Activated CD8-positive, alpha-beta memory T cell treated with anti-CD3 and anti-CD28 coated beads, Interleukin-2, amount 10 ng/mL, durations not matched to agents 7 days and 5 days (primary cell): Measurements from ENCODE around the gene SMOC1. TPM values are rescaled to one million over a fixed set of nuclear protein-coding genes. Genes with fewer than 3 reads are reported as not detected.

Experiments
- ATAC-seq: fragments of 150-1000 bp; cut with Tn5 transposase; one replicate; pipeline ENCODE4 v1.10.0; 2021; ENCODE audit warnings: moderate library complexity
- CTCF ChIA-PET: fragments of 350-600 bp; sonication (Branson Sonifier 250); formaldehyde crosslinking; loops from one replicate; lab custom pipeline; 2021; ENCODE audit warnings: antibody characterized with exemption; lab: Charles Lee
- DNase-seq: peaks from one replicate; pipeline ENCODE4 v3.0.0-alpha.2; 2020
- H3K27ac Mint-ChIP-seq: one replicate; pipeline ENCODE4 v1.8.0; 2021; ENCODE audit warnings: mild to moderate bottlenecking, mixed read lengths
- H3K27me3 Mint-ChIP-seq: one replicate; pipeline ENCODE4 v1.8.0; 2021; ENCODE audit warnings: mixed read lengths
- H3K36me3 Mint-ChIP-seq: one replicate; pipeline ENCODE4 v1.8.0; 2021; ENCODE audit warnings: mild to moderate bottlenecking, mixed read lengths
- H3K4me1 Mint-ChIP-seq: one replicate; pipeline ENCODE4 v1.8.0; 2021; ENCODE audit warnings: mixed read lengths
- H3K4me3 Mint-ChIP-seq: one replicate; pipeline ENCODE4 v1.8.0; 2021; ENCODE audit warnings: mild to moderate bottlenecking, moderate library complexity, mixed read lengths
- H3K9me3 Mint-ChIP-seq: one replicate; pipeline ENCODE4 v1.8.0; 2022; ENCODE audit warnings: low read depth, mixed read lengths
- total RNA-seq, 2 experiments: library from RNA; stranded (reverse); gene quantifications; one replicate each; pipeline ENCODE4 v1.2.3, GENCODE V29; 2021

SMOC1 gene
- total RNA-seq, 2 experiments from 2014 or later, result not detected

DNA sequence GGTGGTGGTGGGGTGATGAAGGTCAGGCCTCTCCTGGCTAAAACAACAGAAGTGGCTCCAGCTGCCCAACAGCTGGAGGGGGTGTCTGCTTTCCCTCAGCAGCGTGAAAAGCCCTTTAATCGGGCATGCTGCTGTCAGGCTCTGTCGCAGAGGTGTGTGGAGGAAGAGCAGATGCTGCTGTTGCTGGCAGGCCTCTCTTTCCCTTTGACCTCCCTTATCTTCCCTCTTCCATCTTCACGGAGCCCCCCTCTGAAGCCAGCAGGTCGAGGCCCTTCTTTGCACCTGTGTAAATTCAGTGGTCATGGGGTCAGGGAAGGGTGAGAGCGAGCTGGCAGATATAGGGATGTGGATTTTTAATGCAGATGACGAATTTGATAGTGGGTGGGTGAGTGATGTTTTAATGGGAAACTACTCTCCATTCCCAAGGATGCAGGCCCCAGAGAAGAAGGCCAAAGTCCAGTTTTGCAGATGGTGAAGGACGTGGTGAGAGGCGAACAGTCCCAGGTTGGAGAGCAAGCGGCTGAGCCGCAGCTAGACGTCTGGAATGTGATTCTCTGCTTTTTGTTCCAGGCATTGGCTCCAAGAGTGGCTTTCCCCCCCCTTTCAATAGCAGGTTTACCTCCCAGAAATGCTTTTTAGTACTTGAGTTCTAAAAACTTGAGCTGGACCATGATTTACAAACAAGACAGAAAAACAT, 64.0 kb downstream of the SMOC1 start:
- H3K9me3 Mint-ChIP-seq, result peaks cover 7% of the 10 kb centered on the region
- no peaks in the 10 kb centered on the region for H3K36me3 Mint-ChIP-seq
- DNase-seq (no peak), ATAC-seq (no peak)
- peaks cover 22% of the 10 kb centered on the region for H3K27me3 Mint-ChIP-seq
- no peak overlapping the region for H3K27ac Mint-ChIP-seq
- CTCF ChIA-PET, result no interaction called here
- H3K4me1 Mint-ChIP-seq, result no peaks in the 10 kb centered on the region
- H3K4me3 Mint-ChIP-seq, result no peak overlapping the region

DNA sequence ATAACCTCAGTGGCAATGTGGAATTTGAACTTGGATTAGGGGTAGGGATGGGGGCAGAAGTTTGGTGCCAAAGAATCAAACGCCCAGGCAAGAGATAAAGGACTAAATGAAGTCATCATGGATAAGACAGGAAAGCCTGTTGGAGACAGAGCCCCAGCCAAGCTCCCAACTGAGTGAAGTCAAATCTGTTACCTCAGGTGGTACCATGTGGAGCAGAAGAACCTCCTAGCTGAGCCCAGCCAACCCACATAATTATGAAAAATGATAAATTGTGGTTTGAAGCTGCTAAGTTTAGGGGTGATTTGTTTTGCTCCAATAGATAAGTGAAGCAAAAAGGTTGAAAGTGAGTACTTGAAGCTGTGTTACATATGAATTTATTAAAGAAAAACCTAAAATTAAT, 66.1 kb downstream of the SMOC1 start:
- DNase-seq (no peak), ATAC-seq (no peak)
- CTCF ChIA-PET, result no interaction called here
- no peak overlapping the region for H3K27ac Mint-ChIP-seq
- H3K4me1 Mint-ChIP-seq, result no peaks in the 10 kb centered on the region
- H3K36me3 Mint-ChIP-seq, result no peaks in the 10 kb centered on the region
- H3K4me3 Mint-ChIP-seq, result no peak overlapping the region
- H3K9me3 Mint-ChIP-seq, result peaks cover 7% of the 10 kb centered on the region
- peaks cover 12% of the 10 kb centered on the region for H3K27me3 Mint-ChIP-seq

DNA sequence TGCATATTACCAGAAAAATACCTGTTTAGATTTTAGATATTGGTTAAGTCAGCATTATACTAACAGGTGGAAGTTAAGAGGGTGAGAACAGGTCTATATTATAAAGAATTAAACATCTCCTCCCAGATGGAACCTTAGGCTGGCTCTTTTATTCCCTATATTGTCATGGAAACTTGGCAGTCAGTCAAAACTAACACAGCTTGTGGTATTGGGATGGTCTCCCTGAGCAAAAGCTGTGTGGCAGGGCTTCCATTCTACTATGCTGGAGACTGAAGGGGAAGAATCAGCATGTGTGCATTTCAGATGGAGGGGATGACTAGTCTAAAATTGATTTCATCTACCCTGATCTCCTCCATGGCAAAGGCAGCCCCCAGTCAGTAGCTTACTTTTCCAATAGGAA, 66.7 kb downstream of the SMOC1 start:
- no peak for ATAC-seq
- no peaks in the 10 kb centered on the region for H3K36me3 Mint-ChIP-seq
- H3K27me3 Mint-ChIP-seq, result peaks cover 12% of the 10 kb centered on the region
- peaks cover 7% of the 10 kb centered on the region for H3K9me3 Mint-ChIP-seq
- CTCF ChIA-PET, result no interaction called here
- no peak for DNase-seq
- no peaks in the 10 kb centered on the region for H3K4me1 Mint-ChIP-seq
- H3K27ac Mint-ChIP-seq, result no peak overlapping the region
- H3K4me3 Mint-ChIP-seq, result no peak overlapping the region

DNA sequence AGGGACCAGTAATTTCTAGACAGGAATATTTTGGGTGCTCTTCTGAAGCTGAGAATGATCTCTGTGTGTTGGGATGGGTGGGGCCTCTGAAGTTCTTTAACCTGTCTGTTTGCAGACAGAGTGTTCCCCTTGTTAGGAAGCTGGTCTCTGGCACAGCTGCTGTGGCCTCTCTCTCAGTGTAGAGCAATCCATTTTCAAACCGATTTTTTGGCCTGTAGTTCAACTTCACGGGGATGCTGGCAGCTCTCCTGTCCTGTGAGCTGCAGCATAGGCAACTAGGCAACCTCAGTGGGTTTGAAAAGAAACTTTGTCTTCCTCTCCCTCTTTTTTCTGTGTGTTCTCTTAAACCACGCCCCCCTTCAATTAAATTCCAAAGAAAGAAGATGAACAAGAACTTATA, 69.1 kb downstream of the SMOC1 start:
- peaks cover 7% of the 10 kb centered on the region for H3K9me3 Mint-ChIP-seq
- CTCF ChIA-PET, result no interaction called here

DNA sequence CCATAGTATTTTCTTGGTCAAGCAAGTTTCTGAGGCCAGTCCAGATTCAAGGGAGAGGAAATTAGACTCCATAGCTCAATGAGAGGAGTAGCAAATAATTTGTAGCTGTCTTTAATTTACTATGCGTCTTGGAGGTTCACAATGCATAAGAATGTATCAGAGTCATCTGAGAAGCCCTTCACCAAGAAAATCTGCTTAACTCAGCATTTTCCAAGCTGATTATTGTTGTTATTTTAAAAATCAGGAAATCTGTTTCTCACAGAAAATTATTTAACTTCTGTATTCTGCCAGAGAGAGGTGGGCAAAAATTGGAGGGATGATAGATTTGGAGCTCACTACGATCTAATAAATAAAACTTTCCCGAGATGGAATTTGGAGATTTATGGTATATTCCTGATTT, 72.0 kb downstream of the SMOC1 start:
- H3K9me3 Mint-ChIP-seq, result no peaks in the 10 kb centered on the region
- H3K4me3 Mint-ChIP-seq, result no peak overlapping the region
- ATAC-seq (no peak), DNase-seq (no peak)
- H3K27ac Mint-ChIP-seq, result no peak overlapping the region
- no peaks in the 10 kb centered on the region for H3K4me1 Mint-ChIP-seq
- H3K27me3 Mint-ChIP-seq, result peaks cover 15% of the 10 kb centered on the region
- CTCF ChIA-PET, result no interaction called here
- no peaks in the 10 kb centered on the region for H3K36me3 Mint-ChIP-seq

More for the DNA sequence above, 69.1 kb downstream of the SMOC1 start:
- no peak for DNase-seq
- ATAC-seq, result no peak
- Mint-ChIP-seq H3K36me3 (no peaks in the 10 kb centered on the region), H3K27ac (no peak overlapping the region), H3K4me3 (no peak overlapping the region), H3K4me1 (no peaks in the 10 kb centered on the region), H3K27me3 (peaks cover 15% of the 10 kb centered on the region)

GRCh38 chr14:69951935-69952334, 72.7 kb downstream of the SMOC1 start:
- DNase-seq (no peak), ATAC-seq (no peak)
- CTCF ChIA-PET, result no interaction called here
- H3K27ac Mint-ChIP-seq, result no peak overlapping the region
- no peaks in the 10 kb centered on the region for H3K9me3 Mint-ChIP-seq
- no peaks in the 10 kb centered on the region for H3K36me3 Mint-ChIP-seq
- H3K4me3 Mint-ChIP-seq, result no peak overlapping the region
- peaks cover 20% of the 10 kb centered on the region for H3K27me3 Mint-ChIP-seq
- no peaks in the 10 kb centered on the region for H3K4me1 Mint-ChIP-seq

- no peak for DNase-seq
- CTCF ChIA-PET, result no interaction called here
- Mint-ChIP-seq H3K4me1 (no peaks in the 10 kb centered on the region), H3K4me3 (no peak overlapping the region), H3K27ac (no peak overlapping the region), H3K36me3 (no peaks in the 10 kb centered on the region), H3K9me3 (no peaks in the 10 kb centered on the region), H3K27me3 (peaks cover 25% of the 10 kb centered on the region)
- no peak for ATAC-seq
Observed at GRCh38 chr14:69953266-69953915, 74.2 kb downstream of the SMOC1 start.

DNA sequence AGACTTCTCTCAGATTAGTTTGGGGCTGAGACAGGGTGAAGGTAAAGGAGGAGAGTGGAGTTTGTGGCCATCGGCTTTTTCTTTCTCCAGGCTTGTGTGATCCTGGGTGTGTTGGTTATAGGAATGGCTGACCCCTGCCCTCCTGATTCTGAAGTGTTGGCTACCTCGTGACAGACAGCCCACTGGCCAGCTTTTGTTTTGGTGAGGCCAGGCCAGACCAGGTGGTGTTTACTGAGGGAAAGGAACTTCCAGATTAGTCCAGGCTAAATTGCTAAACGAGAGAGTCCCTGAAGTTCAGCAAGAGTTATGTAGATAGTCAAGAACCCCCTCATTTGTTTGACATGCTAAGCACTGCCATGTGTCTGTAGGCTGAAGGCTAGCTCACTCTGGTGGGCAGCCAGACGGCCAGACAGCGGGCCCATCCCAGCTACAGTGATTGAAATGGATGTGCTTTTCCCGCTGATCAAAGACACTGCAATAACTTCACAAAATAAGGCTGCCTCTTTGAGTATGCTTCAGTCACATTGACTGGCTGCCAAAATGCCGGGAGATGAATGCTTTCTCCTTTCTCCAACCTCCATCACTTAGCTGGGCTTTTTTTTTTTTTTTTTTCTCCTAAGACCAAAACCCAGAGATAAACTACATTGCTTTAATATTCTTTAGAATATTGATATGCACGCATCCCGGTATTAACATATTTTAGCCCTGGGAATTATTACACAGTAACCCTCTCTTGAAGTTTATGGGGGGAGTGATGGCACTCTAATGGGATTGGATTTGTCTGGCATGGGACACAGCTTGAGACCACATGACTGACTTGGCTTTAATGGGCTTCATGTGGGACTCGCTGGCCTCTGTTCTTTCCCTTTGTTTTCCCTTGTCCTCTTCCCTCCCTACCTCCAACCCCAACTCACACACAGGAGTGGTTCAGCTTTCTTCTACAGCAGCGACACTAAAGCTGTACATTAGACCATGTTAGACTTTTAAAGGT, 76.9 kb downstream of the SMOC1 start:
- H3K27ac Mint-ChIP-seq, result no peak overlapping the region
- peaks cover 29% of the 10 kb centered on the region for H3K27me3 Mint-ChIP-seq
- DNase-seq (no peak), ATAC-seq (no peak)
- no peaks in the 10 kb centered on the region for H3K4me1 Mint-ChIP-seq
- no peak overlapping the region for H3K4me3 Mint-ChIP-seq
- H3K9me3 Mint-ChIP-seq, result no peaks in the 10 kb centered on the region
- CTCF ChIA-PET, result interaction anchor here (0.7 kb wide), 1 partner anchor 58 kb away, joined by 3 read pairs; no protein-coding TSS in a partner anchor
- H3K36me3 Mint-ChIP-seq, result no peaks in the 10 kb centered on the region

- DNase-seq (no peak), ATAC-seq (no peak)
- Mint-ChIP-seq H3K9me3 (no peaks in the 10 kb centered on the region), H3K4me1 (no peaks in the 10 kb centered on the region), H3K4me3 (no peak overlapping the region), H3K27me3 (peaks cover 27% of the 10 kb centered on the region), H3K36me3 (no peaks in the 10 kb centered on the region), H3K27ac (no peak overlapping the region)
- CTCF ChIA-PET, result no interaction called here
Observed at GRCh38 chr14:69956970-69957369, 77.8 kb downstream of the SMOC1 start.

- no peaks in the 10 kb centered on the region for H3K4me1 Mint-ChIP-seq
- no peak for DNase-seq
Observed at GRCh38 chr14:69957986-69958385, 78.8 kb downstream of the SMOC1 start.

DNA sequence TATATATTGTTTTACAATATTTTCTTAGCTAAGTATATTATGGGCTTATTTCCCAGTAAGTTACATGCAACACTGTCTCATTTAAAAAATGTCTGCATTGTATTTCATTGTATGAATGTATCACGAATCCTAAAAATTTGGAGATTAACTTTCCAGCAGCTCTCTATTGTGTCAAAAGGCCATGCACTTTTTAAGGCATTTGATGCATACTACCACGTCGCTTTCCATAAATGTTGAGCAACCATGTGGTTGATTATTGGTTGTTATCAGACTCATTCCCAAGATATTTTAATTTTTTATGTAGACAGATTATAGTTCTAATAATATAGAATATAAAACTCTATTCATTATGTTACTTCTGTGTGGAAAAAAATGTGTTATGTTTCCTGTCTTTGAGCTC, 79.9 kb downstream of the SMOC1 start:
- Mint-ChIP-seq H3K27ac (no peak overlapping the region), H3K4me1 (no peaks in the 10 kb centered on the region), H3K4me3 (no peak overlapping the region), H3K9me3 (no peaks in the 10 kb centered on the region), H3K36me3 (no peaks in the 10 kb centered on the region), H3K27me3 (peaks cover 30% of the 10 kb centered on the region)
- ATAC-seq, result no peak
- CTCF ChIA-PET, result interaction anchor here (1.2 kb wide), 1 partner anchor 69 kb away, joined by 4 read pairs; no protein-coding TSS in a partner anchor
- no peak for DNase-seq

More at GRCh38 chr14:69957986-69958385, 78.8 kb downstream of the SMOC1 start:
- H3K27me3 Mint-ChIP-seq, result peaks cover 31% of the 10 kb centered on the region
- no peak for ATAC-seq
- CTCF ChIA-PET, result interaction anchor here (0.6 to 1.0 kb wide), 2 partner anchors 70 to 1975 kb away, joined by 3 to 4 read pairs; no protein-coding TSS in a partner anchor
- no peaks in the 10 kb centered on the region for H3K36me3 Mint-ChIP-seq
- H3K9me3 Mint-ChIP-seq, result no peaks in the 10 kb centered on the region
- H3K4me3 Mint-ChIP-seq, result no peak overlapping the region
- no peak overlapping the region for H3K27ac Mint-ChIP-seq

GRCh38 chr14:69960296-69960695, 81.1 kb downstream of the SMOC1 start:
- no peak overlapping the region for H3K27ac Mint-ChIP-seq
- H3K36me3 Mint-ChIP-seq, result no peaks in the 10 kb centered on the region
- DNase-seq, result no peak
- no peaks in the 10 kb centered on the region for H3K9me3 Mint-ChIP-seq
- H3K4me1 Mint-ChIP-seq, result no peaks in the 10 kb centered on the region
- ATAC-seq, result no peak
- CTCF ChIA-PET, result no interaction called here
- peaks cover 24% of the 10 kb centered on the region for H3K27me3 Mint-ChIP-seq
- no peak overlapping the region for H3K4me3 Mint-ChIP-seq

GRCh38 chr14:69963966-69964365, 84.8 kb downstream of the SMOC1 start:
- no peaks in the 10 kb centered on the region for H3K36me3 Mint-ChIP-seq
- ATAC-seq, result no peak
- H3K4me1 Mint-ChIP-seq, result no peaks in the 10 kb centered on the region
- CTCF ChIA-PET, result no interaction called here
- H3K27ac Mint-ChIP-seq, result no peak overlapping the region
- DNase-seq, result no peak
- no peaks in the 10 kb centered on the region for H3K9me3 Mint-ChIP-seq
- H3K4me3 Mint-ChIP-seq, result no peak overlapping the region
- peaks cover 14% of the 10 kb centered on the region for H3K27me3 Mint-ChIP-seq
